Fibroblast of skin of abdomen (primary cell): ENCODE measurements around the gene RETREG1. TPM values are rescaled to one million over a fixed set of nuclear protein-coding genes. Genes with fewer than 3 reads are reported as not detected.
"Not testable (repeated sequence)": the region's sequence is repeated elsewhere in the genome, so short reads cannot be mapped to it uniquely, and the experiment has no call there.

Experiments used
- DNase-seq: peaks from one replicate; pipeline ENCODE4 v3.0.0-alpha.2; 2013
- polyA plus RNA-seq, 2 experiments: library from polyadenylated mRNA; unstranded; fragments of 120-200 nt; gene quantifications; one replicate each; pipeline ENCODE4 v1.2.1, GENCODE V29; 2013; ENCODE audit not compliant: insufficient read length in 2 of 2

The RETREG1 gene, protein sequence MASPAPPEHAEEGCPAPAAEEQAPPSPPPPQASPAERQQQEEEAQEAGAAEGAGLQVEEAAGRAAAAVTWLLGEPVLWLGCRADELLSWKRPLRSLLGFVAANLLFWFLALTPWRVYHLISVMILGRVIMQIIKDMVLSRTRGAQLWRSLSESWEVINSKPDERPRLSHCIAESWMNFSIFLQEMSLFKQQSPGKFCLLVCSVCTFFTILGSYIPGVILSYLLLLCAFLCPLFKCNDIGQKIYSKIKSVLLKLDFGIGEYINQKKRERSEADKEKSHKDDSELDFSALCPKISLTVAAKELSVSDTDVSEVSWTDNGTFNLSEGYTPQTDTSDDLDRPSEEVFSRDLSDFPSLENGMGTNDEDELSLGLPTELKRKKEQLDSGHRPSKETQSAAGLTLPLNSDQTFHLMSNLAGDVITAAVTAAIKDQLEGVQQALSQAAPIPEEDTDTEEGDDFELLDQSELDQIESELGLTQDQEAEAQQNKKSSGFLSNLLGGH
- polyA plus RNA-seq (2013, experiment 1 of 2; ENCODE audit: insufficient read length) = 0.48 TPM
- polyA plus RNA-seq (2013, experiment 2 of 2; ENCODE audit: insufficient read length) = 0.68 TPM

DNA sequence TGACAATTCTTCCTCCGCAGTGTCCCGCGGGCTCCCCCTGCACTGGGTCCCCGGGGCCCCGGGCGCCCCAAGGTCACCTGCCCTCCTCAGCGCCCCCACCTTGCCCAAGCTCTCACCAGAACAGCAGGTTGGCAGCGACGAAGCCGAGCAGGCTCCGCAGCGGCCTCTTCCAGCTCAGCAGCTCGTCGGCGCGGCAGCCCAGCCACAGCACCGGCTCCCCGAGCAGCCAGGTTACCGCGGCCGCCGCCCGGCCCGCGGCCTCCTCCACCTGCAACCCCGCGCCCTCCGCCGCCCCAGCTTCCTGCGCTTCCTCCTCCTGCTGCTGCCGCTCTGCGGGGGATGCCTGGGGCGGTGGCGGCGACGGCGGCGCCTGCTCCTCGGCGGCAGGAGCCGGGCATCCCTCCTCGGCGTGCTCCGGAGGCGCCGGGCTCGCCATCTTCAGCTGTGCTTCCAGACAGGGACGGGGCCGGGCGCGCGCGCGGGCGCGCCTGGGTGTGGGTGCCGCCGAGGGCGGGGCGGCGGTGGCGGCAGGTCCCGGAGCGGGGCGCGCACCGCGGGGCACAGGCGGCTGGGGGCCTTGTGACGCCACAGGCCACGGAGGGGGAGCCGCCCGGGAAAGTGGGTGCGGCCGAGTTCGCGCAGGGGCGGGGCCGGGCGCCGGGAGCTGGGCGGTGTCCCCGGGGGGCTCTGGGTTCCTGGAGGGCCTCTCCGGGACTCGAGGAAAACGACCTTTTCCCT, at the start of gene RETREG1:
RETREG1 (minus strand) TSS at position 462 of the 738 bp plus-strand sequence; CDS start at position 436, 26 bp downstream.
- DNase-seq = peak; percentile 13

DNA sequence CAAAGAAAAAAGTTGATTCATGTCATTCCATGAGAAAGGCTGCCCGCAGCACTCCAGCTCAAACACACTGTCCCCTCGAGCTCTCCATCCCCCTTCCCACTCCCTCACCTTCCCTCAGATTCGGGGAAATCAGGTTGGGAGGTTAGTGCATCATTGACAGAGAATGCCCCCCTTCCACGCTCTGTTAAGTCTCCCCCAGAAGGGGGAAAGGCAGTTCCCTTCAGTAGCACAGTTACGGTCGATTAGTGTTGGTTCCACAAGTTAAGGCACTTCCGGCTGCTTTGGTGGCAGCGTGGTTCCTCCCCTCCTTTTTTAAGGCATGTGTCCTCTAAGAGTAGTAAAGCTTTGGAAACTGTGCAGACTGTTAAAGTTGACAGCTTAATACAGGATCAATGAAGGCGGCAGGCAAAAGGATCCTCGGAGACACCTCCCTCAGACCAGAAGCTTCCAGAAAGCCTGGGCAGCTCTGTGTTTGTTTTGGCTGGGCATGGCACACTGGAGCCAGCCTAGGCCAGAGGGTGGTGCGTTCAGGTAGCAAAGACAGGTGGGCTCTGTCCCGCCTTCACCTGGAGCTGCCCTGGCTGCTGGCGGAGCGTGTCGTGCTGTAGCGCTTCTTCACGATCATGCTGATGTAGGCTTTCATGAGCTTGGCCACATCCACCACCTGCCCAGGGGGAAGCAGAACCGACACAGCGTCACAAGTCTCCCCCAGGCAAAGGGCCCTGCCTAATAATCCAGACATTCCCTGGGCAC, 49.5 kb upstream of the RETREG1 start:
- no peak for DNase-seq

DNA sequence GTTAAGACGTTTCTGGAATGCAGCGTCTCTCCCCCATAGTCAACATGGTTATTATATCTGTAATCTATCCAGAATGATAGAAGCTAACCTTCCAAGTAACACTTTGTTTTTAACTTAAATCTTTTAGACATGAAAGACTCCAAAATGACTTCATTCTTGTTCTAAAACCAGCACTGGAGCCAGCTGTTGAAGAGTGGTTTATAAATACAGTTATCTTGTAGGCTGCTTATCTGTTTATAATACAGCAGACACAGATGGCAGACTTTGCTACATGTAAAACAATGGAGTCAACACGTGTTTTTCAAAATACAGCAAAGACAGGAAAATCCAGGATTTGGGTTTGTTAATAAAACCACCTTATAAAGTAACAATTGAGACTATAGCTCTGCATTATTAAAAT, 48.8 kb upstream of the RETREG1 start:
- no peak for DNase-seq

DNA sequence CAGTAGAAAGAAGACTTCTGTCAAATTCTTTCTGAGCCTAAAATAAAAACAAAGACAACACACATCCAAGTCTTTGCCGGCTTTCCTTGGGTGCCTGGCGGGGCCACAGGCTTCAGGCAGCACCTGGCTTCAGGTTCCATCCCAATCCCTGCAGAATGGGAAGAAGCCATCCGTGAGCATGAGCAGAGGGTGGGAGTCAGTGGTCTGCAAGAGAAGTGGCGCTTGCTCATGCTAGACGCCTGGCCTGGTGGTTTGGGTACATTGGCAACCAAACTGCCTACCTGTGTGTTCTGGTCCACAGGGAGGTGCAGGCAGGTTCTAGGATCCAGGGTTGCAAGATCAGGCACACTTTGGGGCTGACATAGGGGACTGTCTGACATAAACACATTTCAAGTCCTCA, 47.6 kb upstream of the RETREG1 start:
- DNase-seq = no peak

DNA sequence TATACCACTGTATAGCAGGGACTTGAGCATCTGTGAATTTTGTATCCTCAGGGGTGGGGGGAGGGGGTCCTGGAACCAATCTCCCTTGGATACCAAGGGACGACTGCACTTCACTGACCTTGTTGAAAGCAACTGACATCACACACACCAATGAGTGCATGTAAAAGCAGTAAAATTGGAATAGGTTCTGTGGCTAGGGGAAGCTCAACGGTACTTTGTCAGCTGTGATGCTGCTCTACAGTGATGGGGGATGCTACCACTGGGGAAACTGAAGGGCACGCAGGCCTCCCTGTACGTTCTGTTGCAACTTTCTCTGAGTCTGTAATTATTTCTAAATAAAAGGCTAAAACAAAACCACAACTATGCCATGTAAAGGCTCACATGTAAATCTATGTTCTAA, 47.0 kb upstream of the RETREG1 start:
- peak; percentile 8 for DNase-seq

DNA sequence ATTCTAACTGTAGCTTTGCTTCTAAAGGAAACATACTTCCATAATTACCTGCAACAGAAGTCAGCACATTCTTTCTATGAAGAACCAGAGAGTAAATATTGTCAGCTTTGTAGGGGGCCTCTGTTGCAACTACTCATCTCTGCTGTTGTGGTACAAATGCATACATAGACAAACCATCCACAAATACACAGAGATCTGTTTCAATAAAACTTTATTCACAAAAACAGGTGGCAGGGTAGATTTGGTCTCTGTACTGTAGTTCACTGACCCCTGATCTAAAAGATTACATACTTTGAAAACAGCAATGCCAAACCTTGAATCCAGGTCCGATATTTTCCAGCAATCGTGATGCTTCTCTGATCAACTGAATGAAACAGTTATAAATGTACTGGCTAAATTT, 44.9 kb upstream of the RETREG1 start:
- no peak for DNase-seq

DNA sequence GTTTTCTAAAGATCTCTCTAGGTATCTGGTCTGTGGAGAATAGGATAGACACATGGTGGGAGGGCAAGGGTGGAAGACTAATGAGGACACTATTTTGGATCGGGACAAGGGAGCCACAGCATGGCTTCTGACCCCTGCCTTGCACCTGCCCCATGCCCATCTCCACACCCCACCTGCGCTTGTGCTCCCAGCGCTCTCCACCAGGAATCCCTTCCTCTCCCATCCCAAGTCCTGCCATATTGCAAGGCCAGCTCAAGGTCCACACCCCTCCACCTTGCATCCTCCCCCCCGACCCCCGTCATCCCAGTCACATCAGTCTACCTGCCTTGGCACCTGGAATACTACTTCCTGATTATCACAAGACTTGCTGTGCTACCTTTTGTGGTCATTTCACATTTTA, 44.2 kb upstream of the RETREG1 start:
- no peak for DNase-seq

DNA sequence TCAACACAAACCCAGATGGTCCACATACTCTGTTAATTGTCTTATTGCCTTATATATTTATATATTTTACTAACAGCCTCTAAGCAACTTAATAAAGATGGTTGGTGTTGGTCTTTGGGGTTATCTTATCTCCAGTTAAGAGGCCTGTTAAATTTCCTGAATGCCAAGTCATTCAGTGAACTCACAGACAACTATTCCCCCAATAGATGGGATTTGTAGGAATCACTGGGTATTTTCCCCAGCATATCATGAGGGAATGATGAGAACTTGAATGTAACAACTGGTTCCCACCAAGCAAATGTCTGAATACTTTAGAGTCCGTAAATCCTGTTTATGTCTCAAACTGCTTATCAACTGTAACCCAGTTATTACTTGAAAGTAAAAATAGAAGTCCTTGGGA, 42.7 kb upstream of the RETREG1 start:
- no peak for DNase-seq

DNA sequence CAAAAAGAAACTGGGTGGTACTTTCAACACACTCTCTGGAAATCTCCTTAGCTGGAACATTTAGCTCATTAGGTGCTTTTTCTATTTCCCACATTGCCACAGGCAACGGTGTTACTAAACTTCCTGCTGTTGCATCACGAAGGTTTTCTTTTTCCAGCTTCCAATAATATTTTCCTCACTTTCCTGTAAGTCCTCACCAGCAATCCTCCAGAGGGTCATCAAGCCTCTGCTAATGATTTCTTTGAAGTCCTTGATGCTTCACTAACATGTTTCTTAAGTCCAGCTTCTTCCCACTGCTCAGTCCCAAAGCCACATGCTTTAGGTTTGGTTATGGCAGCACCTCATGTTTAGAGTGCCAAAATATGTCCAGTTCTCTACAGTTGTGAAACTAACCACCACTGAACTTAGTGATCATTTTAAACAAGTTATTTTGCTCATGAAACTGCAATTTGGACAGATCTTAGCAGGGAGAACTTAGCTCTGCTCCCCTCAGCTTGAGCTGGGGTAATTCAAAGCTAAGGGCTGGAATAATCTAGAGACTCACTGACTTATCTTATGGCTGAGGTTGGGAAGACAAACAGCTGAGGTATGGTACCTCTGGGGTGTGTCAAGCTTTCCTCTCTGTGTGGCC, 39.9 kb upstream of the RETREG1 start:
- DNase-seq = no peak

DNA sequence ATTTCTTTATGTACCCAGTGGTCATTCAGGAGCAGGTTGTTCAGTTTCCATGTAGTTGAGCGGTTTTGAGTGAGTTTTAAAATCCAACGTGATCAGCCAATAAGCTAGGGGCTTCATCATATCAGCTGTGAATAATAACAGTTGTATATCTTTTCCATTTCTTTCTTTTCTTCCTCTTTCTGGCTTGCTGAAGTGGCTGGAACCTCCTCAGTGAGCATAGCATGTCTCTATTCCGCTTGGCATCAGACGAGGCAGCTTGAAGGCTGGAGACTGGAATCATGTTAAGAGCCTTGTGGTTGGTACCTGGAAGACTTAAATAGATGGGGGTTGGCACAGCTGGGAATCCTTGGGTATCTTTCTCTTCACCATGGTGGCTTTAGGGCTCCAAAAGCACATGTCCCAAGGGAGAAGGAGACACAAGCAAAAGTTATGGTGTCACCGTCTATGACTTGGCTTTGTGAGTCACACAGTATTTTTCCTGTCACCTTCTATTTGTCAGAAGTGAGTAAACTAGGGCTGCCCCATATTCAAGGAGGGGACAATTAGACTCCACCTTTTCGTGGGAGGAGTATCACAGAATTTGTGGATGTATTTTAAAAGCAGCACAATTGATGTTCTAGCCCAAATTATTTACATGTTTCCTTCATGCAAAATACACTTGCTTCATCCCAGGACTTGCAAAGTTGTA, 38.0 kb upstream of the RETREG1 start:
- no peak for DNase-seq

DNA sequence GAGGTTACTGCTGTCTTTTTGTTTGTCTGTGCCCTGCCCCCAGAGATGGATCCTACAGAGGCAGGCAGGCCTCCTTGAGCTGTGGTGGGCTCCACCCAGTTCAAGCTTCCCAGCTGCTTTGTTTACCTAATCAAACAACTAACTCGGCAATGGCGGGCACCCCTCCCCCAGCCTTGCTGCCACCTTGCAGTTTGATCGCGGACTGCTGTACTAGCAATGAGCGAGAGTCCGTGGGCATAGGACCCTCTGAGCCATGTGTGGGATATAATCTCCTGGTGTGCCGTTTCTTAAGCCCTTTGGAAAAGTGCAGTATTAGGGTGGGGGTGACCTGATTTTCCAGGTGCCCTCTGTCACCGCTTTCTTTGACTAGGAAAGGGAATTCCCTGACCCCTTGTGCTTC, 31.9 kb upstream of the RETREG1 start:
- DNase-seq = not testable (repeated sequence)

DNA sequence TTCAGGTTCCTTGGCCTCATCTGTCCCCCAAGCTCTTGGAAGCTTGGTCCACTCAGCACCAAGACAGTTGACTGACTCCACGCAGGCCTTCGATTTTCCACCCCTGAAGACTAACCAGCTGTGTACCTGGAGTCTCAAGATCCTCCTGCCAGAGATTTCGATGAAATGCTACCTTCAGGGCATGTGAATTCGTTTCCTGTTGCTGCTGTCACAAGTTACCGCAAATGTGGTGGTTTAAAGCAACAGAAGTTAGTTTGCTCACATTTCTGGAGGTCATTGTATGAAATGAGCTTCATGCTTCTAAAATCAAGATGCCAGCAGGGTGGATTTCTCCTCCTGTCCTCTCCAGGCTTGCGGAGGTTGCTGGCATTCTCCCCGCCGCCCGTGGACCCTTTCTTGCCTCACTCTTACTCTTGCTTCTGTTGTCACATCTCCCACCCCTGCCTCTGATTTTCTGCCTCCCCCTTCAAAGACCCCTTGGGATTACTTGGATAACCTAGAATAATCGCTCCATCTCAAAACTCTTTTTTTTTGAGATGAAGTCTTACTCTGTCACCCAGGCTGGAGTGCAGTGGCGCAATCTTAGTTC, 27.6 kb upstream of the RETREG1 start:
- DNase-seq = no peak

DNA sequence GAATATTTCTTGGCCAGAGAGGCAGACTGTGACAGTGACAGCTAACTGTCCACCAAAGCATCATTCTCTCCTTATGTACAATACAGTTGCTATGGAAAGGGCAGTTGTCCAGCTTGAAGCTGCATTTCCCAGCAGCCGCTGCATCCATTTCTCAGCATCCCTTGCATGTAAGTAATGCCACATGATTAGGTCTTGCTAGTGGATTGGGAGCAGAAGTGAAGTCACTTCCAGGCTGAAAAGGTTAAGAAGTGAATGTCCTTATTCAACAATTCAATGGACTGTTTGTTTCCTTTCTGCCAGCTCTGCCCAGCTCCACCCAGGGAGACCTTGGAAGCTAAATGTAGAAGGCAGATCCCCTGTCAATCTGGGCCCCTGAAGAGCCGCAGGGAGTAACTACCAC, 26.1 kb upstream of the RETREG1 start:
- DNase-seq = no peak

DNA sequence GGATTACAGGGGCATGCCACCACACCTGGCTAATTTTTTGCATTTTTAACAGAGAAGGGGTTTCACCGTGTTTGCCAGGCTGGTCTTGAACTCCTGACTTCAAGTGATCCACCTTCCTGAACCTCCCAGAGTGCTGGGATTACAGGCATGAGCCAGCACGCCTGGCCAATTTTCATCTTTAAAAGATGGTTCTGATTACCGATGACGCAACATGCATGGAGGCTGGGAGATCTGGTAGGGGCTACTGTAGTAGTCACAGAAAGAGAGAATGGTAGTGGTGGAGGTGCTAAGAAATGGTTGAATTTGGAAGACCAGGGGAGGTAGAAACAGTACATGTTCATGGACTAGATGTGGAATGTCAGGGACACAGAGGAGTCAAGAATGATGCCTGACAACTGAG, 22.4 kb upstream of the RETREG1 start:
- DNase-seq = no peak

DNA sequence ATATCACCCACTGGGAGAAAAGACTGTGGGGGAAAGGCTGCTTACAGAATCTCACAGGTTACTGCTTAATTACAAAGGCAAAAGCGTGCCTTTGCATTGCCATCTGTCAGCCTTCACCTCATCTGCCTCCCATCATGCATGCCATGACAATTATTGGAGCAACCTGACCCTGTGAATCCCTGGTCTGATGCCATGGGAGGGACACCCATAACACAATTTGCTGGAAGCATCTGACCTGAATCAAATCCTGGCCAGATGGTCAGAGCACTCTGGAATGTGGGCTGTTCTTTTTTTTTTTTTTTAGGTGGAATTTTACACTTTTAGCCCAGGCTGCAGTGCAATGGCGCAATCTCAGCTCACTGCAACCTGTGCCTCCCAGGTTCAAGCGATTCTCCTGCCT, 11.6 kb upstream of the RETREG1 start:
- DNase-seq = no peak

DNA sequence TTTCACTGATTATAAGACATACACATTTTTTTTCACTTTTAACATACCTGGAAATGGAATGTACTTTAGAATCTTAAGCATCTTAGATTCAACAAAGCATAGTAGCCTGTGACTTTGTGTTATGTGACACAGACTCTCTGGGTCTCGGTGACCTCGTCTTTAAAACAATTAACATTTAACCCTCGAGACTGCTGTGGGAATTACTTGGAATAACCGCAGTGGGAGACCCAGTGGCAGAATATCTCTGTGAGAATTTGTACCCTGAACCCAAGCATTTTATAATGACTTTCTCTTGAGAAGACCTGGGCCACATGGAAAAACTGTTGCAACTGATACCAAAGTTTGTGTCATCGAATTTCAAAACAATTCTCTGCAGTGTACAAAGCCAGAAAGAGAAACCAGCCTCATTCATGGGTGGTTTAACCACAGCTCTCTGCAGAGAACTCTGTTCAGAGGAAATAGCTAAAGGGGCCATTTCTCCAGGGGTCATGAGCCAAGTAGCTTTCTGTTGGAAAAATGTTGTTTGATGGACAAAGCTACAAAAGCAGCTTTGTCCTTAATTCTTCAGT, 10.0 kb upstream of the RETREG1 start:
- DNase-seq = no peak

DNA sequence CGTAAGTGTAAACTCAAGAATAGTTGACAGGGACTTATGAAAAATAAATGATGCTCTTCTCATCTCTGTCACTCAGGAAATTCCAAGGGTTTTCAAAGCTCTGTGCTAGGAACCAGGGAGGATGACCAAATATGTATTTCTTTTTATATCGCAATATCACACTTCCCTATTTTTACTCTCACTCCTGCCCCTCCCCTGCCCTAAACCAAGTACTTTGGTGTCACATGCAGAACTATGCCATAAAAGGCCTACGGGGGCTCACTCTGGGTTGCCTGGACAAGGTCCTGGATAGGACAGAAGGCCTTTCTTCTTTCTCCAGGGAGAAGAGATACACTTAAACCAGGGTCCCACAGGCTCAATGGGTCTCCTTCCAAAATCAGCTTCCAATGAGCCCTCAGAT, 8.3 kb upstream of the RETREG1 start:
- no peak for DNase-seq

DNA sequence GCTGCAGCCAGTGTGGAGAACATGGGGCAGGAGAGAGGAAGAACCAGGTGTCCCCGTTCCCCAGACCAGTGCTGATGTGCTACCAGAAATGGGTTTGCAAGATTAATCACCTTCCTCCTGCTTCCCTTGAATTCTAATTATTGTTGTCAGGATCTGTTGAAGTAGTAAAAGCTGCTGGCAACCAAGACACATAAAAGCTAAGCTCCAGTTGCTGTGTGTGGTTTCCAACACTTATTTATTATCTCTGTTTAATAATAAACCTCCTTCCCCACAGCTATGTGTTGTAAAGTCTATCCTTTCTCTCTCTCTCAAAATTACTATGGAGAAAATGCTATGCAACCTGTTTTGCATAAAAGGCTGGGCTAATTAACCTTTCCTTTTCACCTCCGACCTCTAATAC, 2.3 kb upstream of the RETREG1 start:
- DNase-seq = no peak

DNA sequence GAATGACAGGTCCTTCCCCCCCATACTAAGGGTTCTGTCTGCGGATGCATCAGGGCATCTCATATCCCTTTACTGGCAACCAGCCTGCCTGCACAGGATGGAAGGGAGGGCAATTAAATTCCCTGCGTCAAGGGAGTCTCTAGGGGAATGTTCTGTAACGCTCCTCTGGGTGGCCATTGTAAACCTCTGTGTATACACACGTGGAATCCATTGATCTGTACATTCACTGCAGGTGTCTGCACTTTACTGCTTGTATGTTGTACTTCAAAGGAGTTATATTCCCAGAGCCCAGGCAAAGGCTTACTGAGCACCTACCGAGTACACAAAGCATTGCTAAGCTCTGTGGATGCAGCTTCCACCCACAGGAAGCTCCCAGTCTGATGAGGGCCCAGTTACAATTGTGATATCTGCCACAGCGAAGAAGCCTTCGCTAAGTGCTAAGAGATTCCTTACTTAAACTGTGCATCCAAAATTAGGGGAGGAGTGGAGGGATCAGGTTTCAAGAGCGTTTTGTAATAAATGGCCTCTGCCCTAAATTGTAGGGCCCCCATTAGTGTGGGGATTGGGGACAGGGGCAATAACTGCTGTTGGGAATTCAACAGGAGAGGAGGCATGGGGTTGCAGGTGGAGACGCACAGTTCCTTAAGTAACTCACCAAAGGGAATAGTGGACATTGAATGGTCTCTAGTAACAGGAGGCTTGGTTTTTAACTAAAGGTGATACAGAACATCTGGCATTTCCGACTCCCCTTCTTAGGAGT, 1.5 kb upstream of the RETREG1 start:
- no peak for DNase-seq

DNA sequence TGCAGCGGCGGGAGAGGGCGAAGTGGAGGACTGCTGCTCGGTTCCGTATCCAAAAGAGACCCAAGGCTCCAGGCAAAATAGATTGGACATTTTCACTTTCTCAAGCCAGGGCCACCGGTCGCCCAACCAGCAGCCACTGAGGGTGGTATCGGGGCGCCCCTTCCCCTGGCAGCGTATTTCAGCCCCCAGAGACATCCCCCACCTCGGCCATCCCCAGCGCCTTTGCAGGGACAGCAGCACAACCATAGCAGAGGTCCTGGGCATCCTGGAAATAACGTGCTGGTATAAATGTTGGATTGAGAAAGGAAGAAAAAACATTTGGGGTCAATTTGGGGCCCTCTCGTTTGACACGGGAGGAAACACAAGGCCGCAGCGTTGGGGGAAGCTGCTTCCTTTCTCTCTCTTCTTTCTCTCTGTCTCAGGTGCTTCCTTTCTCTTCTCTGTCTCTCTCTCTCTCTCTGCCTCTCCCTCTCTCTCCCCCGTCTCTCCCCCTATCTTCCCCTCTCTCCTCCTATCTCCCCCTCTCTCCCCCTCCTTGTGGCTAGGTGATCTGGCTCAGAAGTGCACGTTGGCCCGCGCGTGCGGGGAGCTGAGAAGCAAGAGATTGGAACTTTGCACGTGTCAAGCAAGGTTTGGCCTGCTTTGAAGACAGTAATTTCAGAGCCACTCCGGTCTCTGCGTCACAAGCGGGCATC, 624 bp upstream of the RETREG1 start:
- DNase-seq = no peak
